GM23338 (cell line): ENCODE measurements around the gene RAD51B. TPM values are rescaled to one million over a fixed set of nuclear protein-coding genes. Genes with fewer than 3 reads are reported as not detected.

Source experiments
- ATAC-seq: fragments of 200-7000 bp; cut with Tn5 transposase; 3 replicates; pipeline ENCODE4 v1.9.1; 2020
- DNase-seq: peaks from one replicate; pipeline ENCODE4 v3.0.0-alpha.2; 2015; ENCODE audit warnings: low spot score
- H2AFZ ChIP-seq: fragments of 200-600 bp; sonication (generic); 2 replicates; pipeline ENCODE4 v1.8.0; 2016; ENCODE audit warnings: antibody characterized with exemption, mild to moderate bottlenecking, moderate library complexity
- H3F3A ChIP-seq: fragments of 200-600 bp; sonication (generic); replicated peaks from 2 replicates; pipeline ENCODE4 v1.8.0; 2017; ENCODE audit warnings: antibody characterized with exemption, mixed run types, low read depth
- H3K27ac ChIP-seq: fragments of 200-600 bp; sonication (generic); 2 replicates; pipeline ENCODE4 v1.6.1; 2016; ENCODE audit warnings: low read depth
- H3K27me3 ChIP-seq: fragments of 200-600 bp; sonication (generic); 2 replicates; pipeline ENCODE4 v1.8.0; 2016; ENCODE audit warnings: mild to moderate bottlenecking, mixed run types, moderate library complexity; ENCODE audit not compliant: insufficient read depth
- H3K36me3 ChIP-seq: fragments of 200-600 bp; sonication (generic); 2 replicates; pipeline ENCODE4 v1.8.0; 2016; ENCODE audit warnings: mild to moderate bottlenecking; ENCODE audit not compliant: insufficient read depth
- H3K4me1 ChIP-seq: fragments of 200-600 bp; sonication (generic); 2 replicates; pipeline ENCODE4 v1.8.0; 2016; ENCODE audit warnings: mild to moderate bottlenecking, moderate library complexity; ENCODE audit not compliant: insufficient read depth
- H3K4me2 ChIP-seq: fragments of 200-600 bp; sonication (generic); 2 replicates; pipeline ENCODE4 v1.7.1; 2017; ENCODE audit warnings: mixed run types
- H3K4me3 ChIP-seq: fragments of 200-600 bp; sonication (generic); 2 replicates; pipeline ENCODE4 v1.6.1; 2016; ENCODE audit warnings: mixed run types
- H3K79me2 ChIP-seq: fragments of 200-600 bp; sonication (generic); replicated peaks from 2 replicates; pipeline ENCODE4 v1.8.0; 2017; ENCODE audit warnings: mild to moderate bottlenecking; ENCODE audit not compliant: insufficient read depth
- H3K9me2 ChIP-seq: fragments of 200-600 bp; sonication (generic); 2 replicates; pipeline ENCODE4 v1.8.0; 2017; ENCODE audit not compliant: insufficient read depth
- H4K20me1 ChIP-seq: fragments of 200-600 bp; sonication (generic); replicated peaks from 2 replicates; pipeline ENCODE4 v1.8.0; 2017; ENCODE audit warnings: mild to moderate bottlenecking; ENCODE audit not compliant: insufficient read depth
- H3K27ac Mint-ChIP-seq: 2 replicates; pipeline ENCODE4 v1.8.0; 2020; ENCODE audit warnings: inconsistent platforms, mild to moderate bottlenecking, moderate library complexity, mixed read lengths
- H3K27me3 Mint-ChIP-seq: 3 replicates; pipeline ENCODE4 v1.8.0; 2022; ENCODE audit warnings: low read depth, mild to moderate bottlenecking, moderate library complexity, mixed read lengths, inconsistent platforms; ENCODE audit not compliant: insufficient read depth, poor library complexity
- H3K36me3 Mint-ChIP-seq: 3 replicates; pipeline ENCODE4 v1.8.0; 2021; ENCODE audit warnings: low read depth, mild to moderate bottlenecking, inconsistent platforms, moderate library complexity, mixed read lengths
- H3K4me1 Mint-ChIP-seq: 3 replicates; pipeline ENCODE4 v1.8.0; 2020; ENCODE audit warnings: mild to moderate bottlenecking, inconsistent platforms, mixed read lengths
- H3K4me3 Mint-ChIP-seq: 3 replicates; pipeline ENCODE4 v1.8.0; 2021; ENCODE audit warnings: moderate library complexity, mild to moderate bottlenecking, inconsistent platforms, mixed read lengths
- H3K9me3 Mint-ChIP-seq: 3 replicates; pipeline ENCODE4 v1.8.0; 2020; ENCODE audit warnings: moderate library complexity, mild to moderate bottlenecking, inconsistent platforms, mixed read lengths
- CREB1 ChIP-seq: fragments of 250-450 bp; sonication (Bioruptor Pico); IDR thresholded peaks from 2 replicates; pipeline ENCODE4 v1.5.0; 2020; ENCODE audit warnings: low read depth, mild to moderate bottlenecking, moderate library complexity
- EZH2 ChIP-seq: fragments of 200-600 bp; sonication (generic); IDR thresholded peaks from one replicate; pipeline ENCODE4 v1.8.0; 2017; ENCODE audit warnings: antibody characterized with exemption, mild to moderate bottlenecking, low read depth; ENCODE audit not compliant: unreplicated experiment
- EZH2phosphoT487 ChIP-seq: fragments of 200-600 bp; sonication (generic); IDR thresholded peaks from one replicate; pipeline ENCODE4 v1.8.1; 2018; ENCODE audit warnings: antibody characterized with exemption; ENCODE audit not compliant: unreplicated experiment
- JUNB ChIP-seq: IDR thresholded peaks from one replicate; pipeline ENCODE4 v1.6.1; 2016; ENCODE audit warnings: antibody characterized with exemption; ENCODE audit not compliant: unreplicated experiment
- NANOG ChIP-seq: IDR thresholded peaks from 2 replicates; pipeline ENCODE4 v1.6.1; 2016; ENCODE audit warnings: antibody characterized with exemption, borderline replicate concordance
- POLR2AphosphoS5 ChIP-seq: IDR thresholded peaks from 2 replicates; pipeline ENCODE4 v1.6.1; 2016; ENCODE audit warnings: antibody characterized with exemption, low read depth
- REST ChIP-seq: IDR thresholded peaks from one replicate; pipeline ENCODE4 v1.6.1; 2018; ENCODE audit warnings: antibody characterized with exemption; ENCODE audit not compliant: unreplicated experiment
- STAT1 ChIP-seq: IDR thresholded peaks from one replicate; pipeline ENCODE4 v1.6.1; 2016; ENCODE audit warnings: antibody characterized with exemption; ENCODE audit not compliant: unreplicated experiment
- ZNF114 ChIP-seq: fragments of 250-450 bp; sonication (Bioruptor Pico); IDR thresholded peaks from 2 replicates; pipeline ENCODE4 v1.5.0; 2020; ENCODE audit warnings: mild to moderate bottlenecking, moderate library complexity
- ZNF331 ChIP-seq: fragments of 250-450 bp; sonication (Bioruptor Pico); IDR thresholded peaks from 2 replicates; pipeline ENCODE4 v1.5.0; 2020; ENCODE audit warnings: low read depth, mild to moderate bottlenecking, moderate library complexity
- polyA plus RNA-seq: library from polyadenylated mRNA; unstranded; fragments of >200 nt; fragmentation: Nextera tagmentation; extraction: Ambion mirVana; gene quantifications from 2 replicates; pipeline ENCODE4 v1.2.1, GENCODE V29; 2016
- total RNA-seq: library from RNA; depleted of rRNA; stranded (reverse); fragments of >200 nt; shearing (Covaris generic); gene quantifications from 2 replicates; pipeline ENCODE4 v1.2.3, GENCODE V29; 2014
- TF ChIP-seq, protein P1 (sequence below), 2 experiments: fragments of 200-600 bp in 1 of 2; sonication (generic) in 1 of 2; conservative IDR thresholded peaks; 2 replicates each; pipeline versions ENCODE4 v1.5.1 to v1.6.1; 2016 to 2017; ENCODE audit warnings: antibody characterized with exemption in 2 of 2, low read depth in 2 of 2, mild to moderate bottlenecking in 2 of 2, moderate library complexity in 1 of 2
- TF ChIP-seq, protein P2 (sequence below): IDR thresholded peaks from 2 replicates; pipeline ENCODE4 v1.6.1; 2016; ENCODE audit warnings: antibody characterized with exemption
- TF ChIP-seq, protein P3 (sequence below): fragments of 250-450 bp; sonication (Bioruptor Pico); IDR thresholded peaks from 2 replicates; pipeline ENCODE4 v1.5.0; 2020; ENCODE audit warnings: mild to moderate bottlenecking, moderate library complexity

The RAD51B gene
- total and polyA plus RNA-seq, 2 experiments from 2014 or later, result 15.7 to 29.1 TPM

- Histone ChIP-seq H3K36me3 (no peaks in the 10 kb centered on the region), H3K4me3 (no peak overlapping the region), H4K20me1 (no peaks in the 10 kb centered on the region), H3K79me2 (no peaks in the 10 kb centered on the region), H3K4me2 (no peak overlapping the region), H3K4me1 (peaks cover 7% of the 10 kb centered on the region; the same call in 1 of the 2 replicates), H3K27me3 (no peaks in the 10 kb centered on the region), H3K27ac (no peak overlapping the region), H3F3A (no peaks in the 10 kb centered on the region), H3K9me2 (no peaks in the 10 kb centered on the region), H2AFZ (0 out of 2 replicates have a peak overlapping the region, but pooled peaks have one; percentile 19)
- H3K9me3 Mint-ChIP-seq, result no peaks in the 10 kb centered on the region; the same call in 2 of the 3 replicates
- H3K4me3 Mint-ChIP-seq, result no peak overlapping the region
- no peaks in the 10 kb centered on the region for H3K36me3 Mint-ChIP-seq
- DNase-seq (no peak), ATAC-seq (peak; percentile 33; the same call in 2 of the 3 replicates)
- H3K27ac Mint-ChIP-seq, result no peak overlapping the region
- H3K27me3 Mint-ChIP-seq, result no peaks in the 10 kb centered on the region
- peaks cover 17% of the 10 kb centered on the region; the same call in 2 of the 3 replicates for H3K4me1 Mint-ChIP-seq
- TF ChIP-seq REST (no peak), JUNB (no peak), EZH2phosphoT487 (no peak), ZNF114 (CRISPR knock-in tag) (no peak), CREB1 (no peak), POLR2AphosphoS5 (no peak), NANOG (no peak), EZH2 (no peak), ZNF331 (CRISPR knock-in tag) (no peak), STAT1 (no peak)
- TF ChIP-seq, protein P1, sequence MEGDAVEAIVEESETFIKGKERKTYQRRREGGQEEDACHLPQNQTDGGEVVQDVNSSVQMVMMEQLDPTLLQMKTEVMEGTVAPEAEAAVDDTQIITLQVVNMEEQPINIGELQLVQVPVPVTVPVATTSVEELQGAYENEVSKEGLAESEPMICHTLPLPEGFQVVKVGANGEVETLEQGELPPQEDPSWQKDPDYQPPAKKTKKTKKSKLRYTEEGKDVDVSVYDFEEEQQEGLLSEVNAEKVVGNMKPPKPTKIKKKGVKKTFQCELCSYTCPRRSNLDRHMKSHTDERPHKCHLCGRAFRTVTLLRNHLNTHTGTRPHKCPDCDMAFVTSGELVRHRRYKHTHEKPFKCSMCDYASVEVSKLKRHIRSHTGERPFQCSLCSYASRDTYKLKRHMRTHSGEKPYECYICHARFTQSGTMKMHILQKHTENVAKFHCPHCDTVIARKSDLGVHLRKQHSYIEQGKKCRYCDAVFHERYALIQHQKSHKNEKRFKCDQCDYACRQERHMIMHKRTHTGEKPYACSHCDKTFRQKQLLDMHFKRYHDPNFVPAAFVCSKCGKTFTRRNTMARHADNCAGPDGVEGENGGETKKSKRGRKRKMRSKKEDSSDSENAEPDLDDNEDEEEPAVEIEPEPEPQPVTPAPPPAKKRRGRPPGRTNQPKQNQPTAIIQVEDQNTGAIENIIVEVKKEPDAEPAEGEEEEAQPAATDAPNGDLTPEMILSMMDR (conservative IDR thresholded peaks at IDR 0.05; ENCODE audit: low read depth in 2 of 2), result no peak
- TF ChIP-seq, protein P2, sequence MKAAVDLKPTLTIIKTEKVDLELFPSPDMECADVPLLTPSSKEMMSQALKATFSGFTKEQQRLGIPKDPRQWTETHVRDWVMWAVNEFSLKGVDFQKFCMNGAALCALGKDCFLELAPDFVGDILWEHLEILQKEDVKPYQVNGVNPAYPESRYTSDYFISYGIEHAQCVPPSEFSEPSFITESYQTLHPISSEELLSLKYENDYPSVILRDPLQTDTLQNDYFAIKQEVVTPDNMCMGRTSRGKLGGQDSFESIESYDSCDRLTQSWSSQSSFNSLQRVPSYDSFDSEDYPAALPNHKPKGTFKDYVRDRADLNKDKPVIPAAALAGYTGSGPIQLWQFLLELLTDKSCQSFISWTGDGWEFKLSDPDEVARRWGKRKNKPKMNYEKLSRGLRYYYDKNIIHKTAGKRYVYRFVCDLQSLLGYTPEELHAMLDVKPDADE, result no peak
- TF ChIP-seq, protein P3, sequence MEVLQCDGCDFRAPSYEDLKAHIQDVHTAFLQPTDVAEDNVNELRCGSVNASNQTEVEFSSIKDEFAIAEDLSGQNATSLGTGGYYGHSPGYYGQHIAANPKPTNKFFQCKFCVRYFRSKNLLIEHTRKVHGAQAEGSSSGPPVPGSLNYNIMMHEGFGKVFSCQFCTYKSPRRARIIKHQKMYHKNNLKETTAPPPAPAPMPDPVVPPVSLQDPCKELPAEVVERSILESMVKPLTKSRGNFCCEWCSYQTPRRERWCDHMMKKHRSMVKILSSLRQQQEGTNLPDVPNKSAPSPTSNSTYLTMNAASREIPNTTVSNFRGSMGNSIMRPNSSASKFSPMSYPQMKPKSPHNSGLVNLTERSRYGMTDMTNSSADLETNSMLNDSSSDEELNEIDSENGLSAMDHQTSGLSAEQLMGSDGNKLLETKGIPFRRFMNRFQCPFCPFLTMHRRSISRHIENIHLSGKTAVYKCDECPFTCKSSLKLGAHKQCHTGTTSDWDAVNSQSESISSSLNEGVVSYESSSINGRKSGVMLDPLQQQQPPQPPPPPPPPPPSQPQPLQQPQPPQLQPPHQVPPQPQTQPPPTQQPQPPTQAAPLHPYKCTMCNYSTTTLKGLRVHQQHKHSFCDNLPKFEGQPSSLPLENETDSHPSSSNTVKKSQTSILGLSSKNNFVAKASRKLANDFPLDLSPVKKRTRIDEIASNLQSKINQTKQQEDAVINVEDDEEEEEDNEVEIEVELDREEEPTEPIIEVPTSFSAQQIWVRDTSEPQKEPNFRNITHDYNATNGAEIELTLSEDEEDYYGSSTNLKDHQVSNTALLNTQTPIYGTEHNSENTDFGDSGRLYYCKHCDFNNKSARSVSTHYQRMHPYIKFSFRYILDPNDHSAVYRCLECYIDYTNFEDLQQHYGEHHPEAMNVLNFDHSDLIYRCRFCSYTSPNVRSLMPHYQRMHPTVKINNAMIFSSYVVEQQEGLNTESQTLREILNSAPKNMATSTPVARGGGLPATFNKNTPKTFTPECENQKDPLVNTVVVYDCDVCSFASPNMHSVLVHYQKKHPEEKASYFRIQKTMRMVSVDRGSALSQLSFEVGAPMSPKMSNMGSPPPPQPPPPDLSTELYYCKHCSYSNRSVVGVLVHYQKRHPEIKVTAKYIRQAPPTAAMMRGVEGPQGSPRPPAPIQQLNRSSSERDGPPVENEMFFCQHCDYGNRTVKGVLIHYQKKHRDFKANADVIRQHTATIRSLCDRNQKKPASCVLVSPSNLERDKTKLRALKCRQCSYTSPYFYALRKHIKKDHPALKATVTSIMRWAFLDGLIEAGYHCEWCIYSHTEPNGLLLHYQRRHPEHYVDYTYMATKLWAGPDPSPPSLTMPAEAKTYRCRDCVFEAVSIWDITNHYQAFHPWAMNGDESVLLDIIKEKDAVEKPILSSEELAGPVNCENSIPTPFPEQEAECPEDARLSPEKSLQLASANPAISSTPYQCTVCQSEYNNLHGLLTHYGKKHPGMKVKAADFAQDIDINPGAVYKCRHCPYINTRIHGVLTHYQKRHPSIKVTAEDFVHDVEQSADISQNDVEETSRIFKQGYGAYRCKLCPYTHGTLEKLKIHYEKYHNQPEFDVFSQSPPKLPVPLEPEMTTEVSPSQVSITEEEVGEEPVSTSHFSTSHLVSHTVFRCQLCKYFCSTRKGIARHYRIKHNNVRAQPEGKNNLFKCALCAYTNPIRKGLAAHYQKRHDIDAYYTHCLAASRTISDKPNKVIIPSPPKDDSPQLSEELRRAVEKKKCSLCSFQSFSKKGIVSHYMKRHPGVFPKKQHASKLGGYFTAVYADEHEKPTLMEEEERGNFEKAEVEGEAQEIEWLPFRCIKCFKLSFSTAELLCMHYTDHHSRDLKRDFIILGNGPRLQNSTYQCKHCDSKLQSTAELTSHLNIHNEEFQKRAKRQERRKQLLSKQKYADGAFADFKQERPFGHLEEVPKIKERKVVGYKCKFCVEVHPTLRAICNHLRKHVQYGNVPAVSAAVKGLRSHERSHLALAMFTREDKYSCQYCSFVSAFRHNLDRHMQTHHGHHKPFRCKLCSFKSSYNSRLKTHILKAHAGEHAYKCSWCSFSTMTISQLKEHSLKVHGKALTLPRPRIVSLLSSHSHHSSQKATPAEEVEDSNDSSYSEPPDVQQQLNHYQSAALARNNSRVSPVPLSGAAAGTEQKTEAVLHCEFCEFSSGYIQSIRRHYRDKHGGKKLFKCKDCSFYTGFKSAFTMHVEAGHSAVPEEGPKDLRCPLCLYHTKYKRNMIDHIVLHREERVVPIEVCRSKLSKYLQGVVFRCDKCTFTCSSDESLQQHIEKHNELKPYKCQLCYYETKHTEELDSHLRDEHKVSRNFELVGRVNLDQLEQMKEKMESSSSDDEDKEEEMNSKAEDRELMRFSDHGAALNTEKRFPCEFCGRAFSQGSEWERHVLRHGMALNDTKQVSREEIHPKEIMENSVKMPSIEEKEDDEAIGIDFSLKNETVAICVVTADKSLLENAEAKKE (CRISPR knock-in tag), result no peak
Measured at GRCh38 chr14:68377459-68377858, 557.9 kb downstream of the RAD51B start.
